Fibroblast of pulmonary artery (primary cell): ENCODE data around the gene L2HGDH.

Source experiments
- DNase-seq: peaks from one replicate; pipeline ENCODE4 v3.0.0-alpha.2; 2010; ENCODE audit warnings: low read depth
- H3K4me3 ChIP-seq: replicated peaks from 2 replicates; pipeline ENCODE4 v1.5.1; 2011; ENCODE audit warnings: low read depth, mild to moderate bottlenecking, control low read depth, low read length, moderate library complexity
- CTCF ChIP-seq: IDR thresholded peaks from 2 replicates; pipeline ENCODE4 v1.5.1; 2011; ENCODE audit warnings: mild to moderate bottlenecking, control low read depth, low read length, inconsistent platforms; ENCODE audit errors: missing control alignments

Gene L2HGDH

GRCh38 chr14:50340045-50340444 lies 28.0 kb upstream of the L2HGDH start:
- TF ChIP-seq CTCF = no peak
- no peak for DNase-seq
- no peak overlapping the region for H3K4me3 ChIP-seq

- no peak for DNase-seq
- no peak for TF ChIP-seq CTCF
- H3K4me3 ChIP-seq = no peak overlapping the region
Observed at GRCh38 chr14:50339178-50339804, 27.3 kb upstream of the L2HGDH start.

- no peak overlapping the region for H3K4me3 ChIP-seq
- no peak for TF ChIP-seq CTCF
Observed at GRCh38 chr14:50338587-50338986, 26.6 kb upstream of the L2HGDH start.

GRCh38 chr14:50335989-50336824 lies 24.2 kb upstream of the L2HGDH start:
- H3K4me3 ChIP-seq = peak overlapping the region; percentile 11

More at GRCh38 chr14:50338587-50338986, 26.6 kb upstream of the L2HGDH start:
- no peak for DNase-seq

GRCh38 chr14:50335389-50335788 lies 23.4 kb upstream of the L2HGDH start:
- H3K4me3 ChIP-seq = no peak overlapping the region
- no peak for TF ChIP-seq CTCF
- DNase-seq = peak; percentile 88

More at GRCh38 chr14:50335989-50336824, 24.2 kb upstream of the L2HGDH start:
- DNase-seq = peak; percentile 90
- TF ChIP-seq CTCF = no peak

GRCh38 chr14:50334211-50334610 lies 22.2 kb upstream of the L2HGDH start:
- TF ChIP-seq CTCF = no peak
- no peak for DNase-seq
- no peak overlapping the region for H3K4me3 ChIP-seq
